Measurements from ENCODE around the gene DXO. TPM values are rescaled to one million over a fixed set of nuclear protein-coding genes. Genes with fewer than 3 reads are reported as not detected.

The DXO gene
- total and polyA plus RNA-seq, 2 of the 13 experiments (the other 11 are each of a cell fraction or from before 2014, with no cell fraction given), result 18.6 to 26.2 TPM

GRCh38 chr6:31927242-31927862 is 44.6 kb downstream of the DXO start, which contains the start of gene C2 (continued):
- TF ChIP-seq SCMH1 (CRISPR knock-in tag; IDR thresholded peaks at IDR 0.05; ENCODE audit: borderline replicate concordance) (no peak), CEBPB (IDR thresholded peaks at IDR 0.05; ENCODE audit: borderline replicate concordance, low read depth, low read length) (peak; percentile 97), HCFC1 (IDR thresholded peaks at IDR 0.05; ENCODE audit: low read depth, low read length) (no peak), ZNF563 (CRISPR knock-in tag; IDR thresholded peaks at IDR 0.05) (0 out of 2 replicates have a peak, but pooled peaks have one; percentile 40), RFXAP (CRISPR knock-in tag; IDR thresholded peaks at IDR 0.05; ENCODE audit: borderline replicate concordance) (peak; percentile 59; the same call in 1 of the 2 replicates), PHF21A (CRISPR knock-in tag; IDR thresholded peaks at IDR 0.05) (peak; percentile 94), NRL (CRISPR knock-in tag; IDR thresholded peaks at IDR 0.05; ENCODE audit: borderline replicate concordance) (peak; percentile 54; the same call in 1 of the 2 replicates), IRX3 (CRISPR knock-in tag; IDR thresholded peaks at IDR 0.05; ENCODE audit: borderline replicate concordance, low read depth) (peak; percentile 78; the same call in 1 of the 2 replicates), SOX5 (CRISPR knock-in tag; IDR thresholded peaks at IDR 0.05; ENCODE audit: borderline replicate concordance) (peak; percentile 91), SMARCE1 (IDR thresholded peaks at IDR 0.05; ENCODE audit: borderline replicate concordance) (no peak), ZNF367 (CRISPR knock-in tag; IDR thresholded peaks at IDR 0.05; ENCODE audit: borderline replicate concordance) (no peak), E2F5 (CRISPR knock-in tag; conservative IDR thresholded peaks at IDR 0.05) (no peak), ZSCAN31 (CRISPR knock-in tag; IDR thresholded peaks at IDR 0.05; ENCODE audit: low read depth) (0 out of 2 replicates have a peak, but pooled peaks have one; percentile 41), HOXD1 (CRISPR knock-in tag; IDR thresholded peaks at IDR 0.05) (0 out of 2 replicates have a peak, but pooled peaks have one; percentile 43), BATF2 (CRISPR knock-in tag; IDR thresholded peaks at IDR 0.05) (no peak), KDM3A (CRISPR knock-in tag; IDR thresholded peaks at IDR 0.05; ENCODE audit: low read depth) (peak; percentile 57; the same call in 1 of the 2 replicates), KDM5A (IDR thresholded peaks at IDR 0.05; ENCODE audit: borderline replicate concordance, low read length) (peak; percentile 40; the same call in 1 of the 2 replicates), CSRNP1 (CRISPR knock-in tag; IDR thresholded peaks at IDR 0.05) (0 out of 2 replicates have a peak, but pooled peaks have one; percentile 84), ZNF788 (CRISPR knock-in tag; IDR thresholded peaks at IDR 0.05; ENCODE audit: borderline replicate concordance) (peak; percentile 83; the same call in 1 of the 2 replicates), RNF219 (CRISPR knock-in tag; IDR thresholded peaks at IDR 0.05) (0 out of 2 replicates have a peak, but pooled peaks have one; percentile 55), TGIF2 (CRISPR knock-in tag; IDR thresholded peaks at IDR 0.05) (peak; percentile 87), TFE3 (CRISPR knock-in tag; IDR thresholded peaks at IDR 0.05) (peak; percentile 84), RBM39 (IDR thresholded peaks at IDR 0.05; ENCODE audit: low read depth, low read length, poor library complexity, severe bottlenecking) (no peak)

Measured in HepG2 (cell line).